ENCODE measurements around the gene SMIM32.

SMIM32 gene

DNA sequence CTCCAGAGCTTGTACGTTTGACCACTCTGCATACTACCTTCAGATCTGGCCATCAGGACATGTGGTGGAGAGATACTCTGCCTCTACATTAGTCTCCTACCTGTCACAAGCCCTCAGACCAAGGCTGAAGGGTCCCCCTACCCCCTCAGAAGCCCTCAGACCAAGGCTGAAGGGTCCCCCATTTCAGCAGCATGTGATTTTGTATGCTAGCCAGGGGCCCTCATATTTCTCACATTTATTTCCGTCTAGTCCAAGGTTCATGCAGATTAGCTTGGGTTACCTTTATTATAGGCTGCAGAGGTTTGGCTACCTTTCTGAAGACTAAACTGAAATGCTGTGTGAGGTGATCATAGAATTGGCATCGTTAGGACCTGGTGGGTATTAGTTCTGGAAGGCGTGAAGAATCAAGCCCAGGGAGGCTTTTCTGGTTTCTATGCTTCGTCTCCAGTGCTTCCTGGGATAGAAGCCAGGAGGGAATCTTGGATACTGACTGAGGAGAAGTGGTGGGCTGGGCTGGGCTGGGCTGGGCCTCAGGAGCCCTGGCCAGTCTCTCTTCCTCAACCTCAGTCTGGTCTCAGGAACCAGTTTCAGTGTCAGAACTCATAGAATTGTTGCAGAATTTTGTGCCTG is 2.8 kb downstream of the SMIM32 start:
- no peak for DNase-seq (ENCODE audit: low read depth in 4 of 4, low spot score in 1 of 4)

DNA sequence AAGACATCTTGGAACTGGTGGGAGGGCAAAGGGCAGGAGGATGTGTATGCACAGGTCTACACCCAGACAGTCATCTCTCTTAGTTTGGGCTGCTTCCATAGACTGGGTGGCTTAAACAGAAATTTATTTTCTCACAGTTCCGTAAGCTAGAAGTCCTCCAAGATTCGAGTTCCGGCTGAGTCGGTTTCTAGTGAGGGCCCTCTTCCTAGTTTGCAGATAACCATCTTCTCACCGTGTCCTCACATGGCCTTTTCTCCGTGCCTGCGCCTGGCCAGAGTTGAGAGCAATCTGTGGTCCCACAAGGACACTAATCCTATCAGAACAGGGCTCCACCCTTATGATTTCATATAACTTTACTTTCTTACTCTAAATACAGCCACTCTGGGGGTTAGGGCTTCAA is 4.1 kb downstream of the SMIM32 start:
- no peak for DNase-seq (ENCODE audit: low read depth in 4 of 4, low spot score in 1 of 4)

DNA sequence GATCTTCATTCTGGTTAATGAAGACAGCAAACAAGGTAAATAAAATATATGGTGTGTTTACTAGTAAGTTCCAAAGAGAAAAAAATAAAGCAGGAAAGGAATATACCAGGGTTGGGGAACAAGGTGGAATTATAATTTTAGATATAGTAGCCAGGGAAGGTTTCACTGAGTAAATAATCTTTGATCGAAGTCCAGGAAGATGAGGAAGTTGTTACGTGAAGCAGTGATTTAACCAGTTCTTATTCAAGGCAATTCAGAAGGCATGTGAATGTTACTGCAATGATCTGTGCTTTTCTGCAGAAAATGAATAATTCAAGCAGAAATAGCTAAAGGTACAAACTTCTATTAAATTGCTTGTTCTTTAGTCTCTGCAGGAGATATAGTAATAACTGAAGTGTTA is 6.2 kb downstream of the SMIM32 start:
- no peak for DNase-seq (ENCODE audit: low read depth in 4 of 4, low spot score in 1 of 4)

DNA sequence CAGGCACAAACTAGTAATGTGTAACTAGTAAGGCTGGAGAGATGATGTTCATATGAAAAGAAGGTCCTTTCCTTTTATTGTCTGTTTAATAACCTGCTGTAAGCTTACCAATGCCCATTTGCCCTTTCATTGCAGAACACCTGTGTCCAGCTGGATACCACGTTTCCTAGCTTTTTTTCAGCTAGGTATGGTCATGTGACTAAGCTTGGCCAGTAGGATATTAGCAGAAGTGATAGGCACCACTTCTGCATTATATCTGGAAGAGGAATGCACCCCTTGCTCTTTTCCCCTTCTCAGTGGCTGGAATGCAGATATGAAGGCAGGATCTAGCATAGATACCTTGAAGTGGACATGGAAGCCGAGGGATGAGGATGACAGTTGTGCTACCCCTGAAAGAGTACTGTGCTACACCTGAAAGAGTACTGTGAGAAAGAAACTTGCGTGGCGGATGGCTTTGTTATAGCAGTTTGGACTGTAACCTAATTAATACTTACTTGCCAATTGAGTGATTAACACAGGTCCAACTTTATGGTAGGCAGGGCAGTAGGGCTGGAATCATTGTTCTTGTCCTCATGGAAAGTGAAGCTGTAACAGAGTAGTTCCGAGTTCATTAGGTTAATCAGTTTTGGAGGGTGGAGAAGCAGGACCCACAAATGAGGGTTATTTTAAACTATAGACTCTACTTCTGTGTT is 6.8 kb downstream of the SMIM32 start:
- DNase-seq (ENCODE audit: low read depth in 4 of 4, low spot score in 1 of 4): no peak

DNA sequence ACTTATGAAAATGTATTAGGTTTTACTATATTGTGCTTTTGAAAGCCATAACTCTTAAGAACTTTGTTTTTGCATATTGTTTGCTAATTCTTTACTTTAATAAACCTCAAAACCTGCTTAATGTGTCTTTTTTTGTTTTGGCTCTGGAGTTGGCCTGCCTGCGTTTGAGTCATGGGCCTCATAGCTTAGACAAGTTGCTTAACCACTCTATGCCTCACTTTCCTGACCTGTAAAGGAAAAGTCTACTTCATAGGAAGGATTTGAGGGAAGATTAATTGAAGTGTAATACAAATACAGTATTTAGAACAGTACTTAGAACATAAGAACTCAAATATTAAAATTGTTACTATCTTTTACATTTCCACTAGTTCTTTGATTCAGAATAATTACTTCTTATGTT is 10.3 kb downstream of the SMIM32 start:
- DNase-seq (ENCODE audit: low read depth in 4 of 4, low spot score in 1 of 4): no peak

DNA sequence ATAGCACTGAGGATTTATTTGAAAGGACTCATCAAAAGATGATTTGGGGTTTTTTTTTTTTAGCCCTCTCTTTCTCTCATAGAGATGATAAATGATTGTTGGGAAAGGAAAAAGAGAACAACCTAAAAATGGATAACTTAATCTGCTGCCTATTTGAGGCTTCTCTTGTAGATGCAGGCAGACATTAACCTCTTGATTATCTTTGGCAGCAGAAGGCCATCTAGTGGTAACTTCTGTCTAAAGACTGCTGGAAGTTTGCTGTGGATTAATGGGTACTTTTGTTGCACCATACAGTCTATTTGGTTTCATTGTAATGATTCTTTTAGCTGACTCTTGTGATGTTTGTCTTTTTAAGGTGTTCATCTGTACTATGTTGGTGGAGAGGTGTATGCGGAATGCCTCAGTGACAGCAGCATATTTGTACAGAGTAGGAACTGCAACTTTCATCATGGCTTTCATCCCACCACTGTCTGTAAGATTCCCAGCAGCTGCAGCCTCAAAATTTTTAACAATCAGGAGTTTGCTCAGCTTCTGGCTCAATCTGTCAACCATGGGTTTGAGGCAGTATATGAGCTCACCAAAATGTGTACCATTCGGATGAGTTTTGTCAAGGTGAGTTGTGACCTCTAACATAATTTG is 18.8 kb downstream of the SMIM32 start:
- no peak for DNase-seq (ENCODE audit: low read depth in 4 of 4, low spot score in 1 of 4)

DNA sequence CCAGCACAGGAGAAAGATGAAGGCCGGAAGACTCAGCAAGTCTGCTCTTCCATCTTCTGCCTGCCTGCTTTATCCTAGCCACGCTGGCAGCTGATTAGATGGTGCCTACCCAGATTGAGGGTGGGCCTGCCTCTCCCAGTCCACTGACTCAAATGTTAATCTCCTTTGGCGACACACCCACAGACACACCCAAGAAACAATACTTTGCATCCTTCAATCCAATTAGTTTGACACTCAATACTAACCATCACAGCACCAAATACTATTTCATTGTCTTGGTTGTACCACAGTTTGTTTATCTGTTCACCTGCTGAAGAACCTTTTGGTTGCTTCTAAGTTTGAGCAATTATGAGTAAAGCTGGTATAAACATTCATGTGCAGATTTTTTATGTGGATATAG is 23.7 kb downstream of the SMIM32 start:
- no peak for DNase-seq (ENCODE audit: low read depth in 4 of 4, low spot score in 1 of 4)

DNA sequence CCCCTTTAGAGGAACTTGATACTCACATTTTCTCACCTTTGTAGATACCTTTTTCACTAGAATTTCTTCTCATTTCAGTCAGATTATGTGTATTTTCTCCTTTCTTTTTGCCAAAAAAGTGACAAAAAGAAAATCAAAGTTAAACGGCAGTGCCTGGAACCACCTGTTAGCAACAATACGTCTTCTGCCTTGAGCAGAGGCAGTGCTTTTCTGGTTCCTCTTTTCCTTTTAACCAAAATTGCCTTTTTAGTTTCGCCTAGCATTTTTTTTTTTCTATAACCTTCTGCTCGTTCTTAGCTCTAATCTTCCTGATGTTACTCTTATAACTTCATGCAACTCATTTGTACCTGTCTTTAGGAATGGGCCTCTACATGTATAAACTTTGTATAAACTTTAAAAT is 26.1 kb downstream of the SMIM32 start:
- no peak for DNase-seq (ENCODE audit: low read depth in 4 of 4, low spot score in 1 of 4)

DNA sequence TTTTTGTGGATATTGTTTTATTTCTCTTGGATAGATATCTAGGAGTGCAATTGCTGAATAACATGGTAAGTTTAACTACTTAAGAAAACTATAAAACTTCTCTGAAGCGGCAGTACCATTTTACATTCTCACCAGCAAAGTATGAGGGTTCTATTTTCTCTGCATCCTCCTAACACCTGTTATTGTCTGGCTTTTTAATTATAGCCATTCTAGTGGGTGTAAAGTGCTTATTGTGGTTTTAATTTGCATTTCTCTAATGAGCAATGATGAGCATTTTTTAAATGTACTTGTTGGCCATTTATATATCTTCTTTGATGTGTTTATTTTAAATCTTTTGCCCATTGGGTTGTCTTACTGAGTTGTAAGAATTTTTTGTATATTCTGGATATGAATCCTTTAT is 28.7 kb downstream of the SMIM32 start:
- DNase-seq (ENCODE audit: low read depth in 4 of 4, low spot score in 1 of 4): no peak

DNA sequence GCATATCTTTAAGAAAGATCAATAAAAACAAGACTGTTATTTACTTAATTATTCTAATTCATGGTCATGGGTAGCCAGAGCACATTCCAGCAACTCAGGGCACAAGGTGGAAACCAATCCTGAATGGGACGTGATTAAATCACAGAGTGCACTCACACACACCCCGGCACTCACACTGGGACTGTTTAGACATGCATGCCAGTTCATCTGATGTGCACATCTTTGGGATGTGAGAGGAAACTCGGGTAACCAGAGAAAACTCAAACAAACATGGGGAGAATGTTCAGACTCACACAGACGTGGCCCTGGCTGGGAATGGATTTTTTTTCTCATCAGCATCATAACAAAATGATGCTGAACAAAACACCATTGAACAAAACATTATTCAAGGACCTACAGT is 31.0 kb downstream of the SMIM32 start:
- no peak for DNase-seq (ENCODE audit: low read depth in 4 of 4, low spot score in 1 of 4)

DNA sequence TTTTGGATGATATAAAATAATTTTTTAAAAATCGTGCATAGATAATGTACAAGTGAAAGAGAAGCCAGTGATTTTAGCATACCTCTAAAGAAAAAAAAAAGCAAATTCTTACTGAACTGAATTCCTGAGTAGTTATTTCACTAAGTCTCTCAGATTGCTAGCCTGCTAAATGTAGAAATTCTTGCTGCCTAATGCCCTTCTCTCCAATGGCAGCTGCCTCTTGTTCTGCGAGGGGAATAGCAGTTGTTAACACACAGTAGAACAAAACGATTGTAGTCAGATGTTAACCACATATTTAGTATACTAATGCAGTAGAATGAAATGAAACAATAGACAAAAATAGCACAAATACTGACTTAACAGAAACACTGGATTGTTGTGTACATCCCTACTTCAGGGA is 33.5 kb downstream of the SMIM32 start:
- DNase-seq (ENCODE audit: low read depth in 4 of 4, low spot score in 1 of 4): no peak

DNA sequence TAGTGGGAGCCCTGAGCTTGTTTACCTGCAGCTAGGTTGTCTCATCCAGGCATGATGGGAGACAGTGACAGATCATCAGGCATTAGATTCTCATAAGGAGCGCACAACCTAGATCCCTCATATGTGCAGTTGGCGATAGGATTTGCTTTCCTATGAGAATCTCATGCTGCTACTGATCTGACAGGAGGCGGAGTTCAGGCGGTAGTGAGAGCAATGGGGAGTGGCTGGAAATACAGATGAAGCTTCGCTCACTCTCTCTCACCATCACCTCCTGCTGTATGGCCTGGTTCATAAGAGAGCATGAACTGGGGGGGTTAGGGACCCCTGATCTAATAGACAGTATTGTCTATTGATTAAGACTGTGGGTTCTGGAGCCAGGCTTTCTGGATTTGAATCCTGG is 35.4 kb downstream of the SMIM32 start:
- no peak for DNase-seq (ENCODE audit: low read depth in 4 of 4, low spot score in 1 of 4)

DNA sequence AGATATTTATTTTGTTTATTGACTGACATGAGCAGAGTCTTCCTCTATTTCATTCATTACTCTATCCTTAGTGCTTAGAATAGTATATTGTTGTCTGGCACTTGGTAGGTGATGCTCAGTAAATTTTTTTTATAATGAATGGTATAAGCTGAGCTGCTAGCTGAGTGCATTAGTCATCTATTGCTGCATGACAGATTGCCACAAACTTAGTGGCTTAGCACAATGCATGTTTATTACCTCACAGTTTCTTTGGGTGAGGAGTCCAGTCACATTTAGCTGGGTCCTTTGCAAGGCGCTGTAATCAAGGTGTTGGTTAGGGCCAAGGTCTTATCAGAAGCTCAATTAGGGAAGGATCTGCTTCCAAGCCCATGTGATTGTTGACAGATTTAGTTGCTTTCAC is 37.2 kb downstream of the SMIM32 start:
- no peak for DNase-seq (ENCODE audit: low read depth in 4 of 4, low spot score in 1 of 4)

DNA sequence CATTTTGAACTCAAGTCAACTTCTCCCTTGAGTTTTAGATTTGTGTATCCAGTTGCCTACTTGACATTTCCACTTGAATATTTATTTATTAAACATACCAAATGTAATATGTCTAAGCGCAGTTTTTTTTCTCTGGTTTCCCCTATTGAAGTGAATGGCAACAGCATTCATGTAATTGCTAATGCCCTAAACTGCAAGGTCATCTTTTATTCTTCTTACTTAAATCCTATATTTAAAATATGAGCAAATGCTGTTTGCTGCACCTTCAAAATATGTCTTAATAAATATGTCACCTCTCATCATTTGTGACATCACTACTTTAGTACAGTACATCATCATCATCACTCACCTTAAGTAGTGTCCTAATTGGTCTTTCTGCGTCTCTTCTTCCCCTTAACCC is 37.9 kb downstream of the SMIM32 start:
- no peak for DNase-seq (ENCODE audit: low read depth in 4 of 4, low spot score in 1 of 4)

DNA sequence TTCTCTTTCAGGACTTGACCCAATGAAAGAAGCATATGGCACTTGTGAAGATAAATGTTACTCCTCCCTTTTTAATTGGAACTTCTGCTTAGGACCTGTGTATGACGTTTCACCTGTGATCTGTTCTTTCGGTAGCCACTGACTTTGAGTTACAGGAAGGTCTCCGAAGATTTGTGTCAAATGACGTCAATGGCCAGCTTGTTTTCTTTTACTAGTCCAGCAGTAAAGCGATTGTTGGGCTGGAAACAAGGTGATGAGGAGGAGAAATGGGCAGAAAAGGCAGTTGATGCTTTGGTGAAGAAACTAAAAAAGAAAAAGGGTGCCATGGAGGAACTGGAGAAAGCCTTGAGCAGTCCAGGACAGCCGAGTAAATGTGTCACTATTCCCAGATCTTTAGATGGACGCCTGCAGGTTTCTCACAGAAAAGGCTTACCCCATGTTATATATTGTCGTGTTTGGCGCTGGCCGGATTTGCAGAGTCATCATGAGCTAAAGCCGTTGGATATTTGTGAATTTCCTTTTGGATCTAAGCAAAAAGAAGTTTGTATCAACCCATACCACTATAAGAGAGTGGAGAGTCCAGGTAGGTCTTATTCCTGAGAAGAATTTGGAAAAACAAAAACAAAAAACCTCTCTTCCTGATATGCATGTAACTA is 39.3 kb downstream of the SMIM32 start:
- no peak for DNase-seq (ENCODE audit: low read depth in 4 of 4, low spot score in 1 of 4)

DNA sequence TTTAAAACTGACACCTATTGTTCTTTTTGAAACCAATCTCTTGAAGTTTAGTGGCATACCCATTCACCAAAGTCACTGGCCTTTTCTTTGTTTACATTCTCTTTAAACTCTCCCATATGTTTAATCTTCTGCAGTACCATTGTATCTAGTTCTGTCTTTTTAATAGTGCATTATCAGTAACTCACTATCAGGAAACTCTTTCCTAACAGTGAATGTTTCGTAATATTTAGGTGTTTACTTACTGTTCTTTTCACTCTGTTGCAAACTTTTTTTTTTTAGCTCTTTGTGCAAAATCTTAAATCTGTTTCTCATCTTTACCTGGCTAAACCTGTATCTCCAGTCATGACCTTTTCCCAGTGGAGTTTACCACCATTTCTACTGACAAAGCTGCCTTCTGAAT is 43.1 kb downstream of the SMIM32 start:
- no peak for DNase-seq (ENCODE audit: low read depth in 4 of 4, low spot score in 1 of 4)

DNA sequence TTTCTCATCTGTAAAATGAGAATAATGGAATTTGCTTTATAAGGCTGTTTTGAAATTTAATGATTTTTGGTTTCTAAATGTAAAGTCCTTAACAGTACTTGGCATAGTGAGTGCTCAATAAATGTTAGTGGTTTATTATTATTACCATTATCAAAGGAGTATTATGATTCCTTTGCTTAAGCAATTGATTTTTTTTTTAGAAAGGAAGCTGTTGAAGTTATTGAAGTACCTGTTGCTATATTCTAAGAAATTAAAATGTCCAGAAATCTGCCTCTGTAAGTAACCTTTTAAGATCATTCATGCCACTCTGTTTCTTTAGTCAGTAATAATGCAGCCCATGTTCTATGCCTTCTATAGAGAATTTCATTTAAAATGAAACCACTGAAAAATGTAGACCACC is 45.3 kb downstream of the SMIM32 start:
- DNase-seq (ENCODE audit: low read depth in 4 of 4, low spot score in 1 of 4): no peak

DNA sequence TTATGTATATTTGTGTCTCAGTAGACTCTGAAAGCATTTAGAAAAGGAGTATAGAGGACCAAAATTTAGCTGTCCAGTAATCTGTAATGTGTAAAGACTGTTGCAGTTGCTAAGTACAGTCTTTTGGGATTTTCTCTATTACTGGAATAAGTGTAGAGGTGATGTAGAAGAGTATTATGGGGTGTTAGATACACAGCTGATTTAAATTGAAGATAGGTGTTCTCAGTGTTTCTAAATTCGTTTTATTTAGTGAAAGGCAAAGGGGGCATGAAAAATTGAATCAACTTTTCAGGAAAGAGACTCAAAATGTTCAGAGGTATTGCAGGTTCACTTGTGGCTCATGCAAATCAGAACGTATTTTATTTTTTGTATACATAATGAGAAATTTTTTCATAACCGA is 46.8 kb downstream of the SMIM32 start:
- DNase-seq (ENCODE audit: low read depth in 4 of 4, low spot score in 1 of 4): no peak

DNA sequence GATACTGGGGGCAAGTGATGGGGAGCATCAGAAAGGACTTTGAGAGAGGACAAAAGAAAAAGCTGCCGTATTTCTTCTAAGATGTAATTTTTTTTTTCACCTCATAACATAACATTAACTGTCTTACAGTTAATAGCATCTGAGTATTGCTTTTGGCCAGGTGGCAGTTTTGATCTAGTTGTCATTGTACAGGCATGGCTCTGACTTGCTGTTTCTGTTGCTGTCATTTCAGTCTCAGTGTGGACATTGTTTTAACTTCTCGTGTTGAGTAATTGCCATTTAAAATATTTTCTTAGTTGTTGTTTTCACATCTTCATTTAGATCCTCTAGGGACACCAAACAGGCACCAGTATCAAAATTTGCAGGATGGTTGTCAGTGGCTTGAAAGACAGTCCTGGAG is 47.9 kb downstream of the SMIM32 start:
- no peak for DNase-seq (ENCODE audit: low read depth in 4 of 4, low spot score in 1 of 4)

DNA sequence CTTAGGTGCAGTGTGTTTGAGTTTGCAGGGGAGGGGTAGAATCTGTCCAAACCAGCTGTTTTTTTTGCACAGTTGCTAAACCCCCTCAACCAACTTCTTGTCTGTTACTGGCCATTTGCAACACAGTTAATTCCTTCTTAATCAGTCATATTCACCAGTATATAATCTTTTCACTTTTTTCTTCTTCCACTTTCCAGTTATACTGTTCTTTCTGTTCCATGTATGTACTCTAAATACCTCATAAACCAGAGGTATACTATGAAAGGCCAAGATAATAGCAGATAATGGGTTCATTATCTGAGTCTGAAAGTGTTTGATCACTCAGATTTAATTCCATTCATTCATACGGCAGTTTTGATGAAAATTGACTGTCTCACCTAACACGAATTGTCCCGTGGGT is 49.2 kb downstream of the SMIM32 start:
- no peak for DNase-seq (ENCODE audit: low read depth in 4 of 4, low spot score in 1 of 4)

DNA sequence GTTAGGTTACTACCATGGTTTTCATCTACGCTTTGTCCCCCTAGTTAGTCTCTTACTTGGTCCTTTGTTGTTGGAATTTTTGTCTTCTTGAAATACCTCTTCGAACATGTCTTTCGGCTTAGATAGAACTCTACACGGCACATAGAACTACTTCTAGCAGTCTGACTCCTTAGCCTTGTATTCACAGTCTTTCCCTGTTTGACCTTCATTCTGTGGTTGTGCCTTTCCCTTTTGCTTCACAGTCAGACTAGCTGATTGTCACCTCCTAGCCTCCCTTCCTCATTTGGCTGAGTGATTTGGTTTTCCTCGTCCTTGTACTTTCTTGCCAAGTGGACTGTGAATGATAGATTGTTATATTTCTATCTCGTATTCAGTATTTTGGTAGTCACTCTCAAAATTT is 49.6 kb downstream of the SMIM32 start:
- DNase-seq (ENCODE audit: low read depth in 4 of 4, low spot score in 1 of 4): no peak

DNA sequence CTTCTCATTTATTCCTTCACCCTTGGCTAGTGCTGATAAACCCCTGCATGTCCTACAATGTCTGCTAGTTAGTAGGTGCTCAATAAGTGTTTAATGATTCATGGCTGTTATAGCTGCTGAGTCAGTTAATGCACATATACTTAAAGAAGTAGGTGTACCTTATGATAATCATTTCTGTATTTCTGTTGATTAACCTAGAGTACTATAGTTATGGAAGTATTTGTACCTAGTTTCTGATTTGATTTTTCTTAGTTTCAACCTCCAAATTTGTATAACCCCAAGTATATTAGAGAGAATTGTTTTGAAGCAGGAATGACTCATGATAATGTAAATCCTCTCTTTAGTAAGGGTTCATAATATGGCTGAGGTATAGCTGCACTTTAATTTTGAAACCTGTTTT is 51.4 kb downstream of the SMIM32 start:
- DNase-seq (ENCODE audit: low read depth in 4 of 4, low spot score in 1 of 4): no peak
